Ishikawa (cell line): ENCODE measurements around the gene PHKG2.

Source experiments
- CEBPB ChIP-seq: IDR thresholded peaks from 2 replicates; pipeline ENCODE4 v1.6.1; 2012
- CREB1 ChIP-seq: IDR thresholded peaks from 2 replicates; pipeline ENCODE4 v1.6.1; 2012; ENCODE audit warnings: low read depth
- EGR1 ChIP-seq: IDR thresholded peaks from 2 replicates; pipeline ENCODE4 v1.6.1; 2012
- EP300 ChIP-seq: IDR thresholded peaks from 2 replicates; pipeline ENCODE4 v1.6.1; 2012; ENCODE audit warnings: borderline replicate concordance
- MAX ChIP-seq: IDR thresholded peaks from 2 replicates; pipeline ENCODE4 v1.6.1; 2012
- NFIC ChIP-seq: IDR thresholded peaks from 2 replicates; pipeline ENCODE4 v1.6.1; 2012
- RAD21 ChIP-seq: IDR thresholded peaks from 2 replicates; pipeline ENCODE4 v1.6.1; 2012; ENCODE audit warnings: low read depth
- REST ChIP-seq: IDR thresholded peaks from 2 replicates; pipeline ENCODE4 v1.6.1; 2012; ENCODE audit warnings: low read depth, mild to moderate bottlenecking
- TAF1 ChIP-seq: IDR thresholded peaks from 2 replicates; pipeline ENCODE4 v1.6.1; 2012; ENCODE audit warnings: low read depth, mild to moderate bottlenecking
- TEAD4 ChIP-seq: IDR thresholded peaks from 2 replicates; pipeline ENCODE4 v1.6.1; 2012
- USF1 ChIP-seq: IDR thresholded peaks from 2 replicates; pipeline ENCODE4 v1.6.1; 2012
- YY1 ChIP-seq: IDR thresholded peaks from 2 replicates; pipeline ENCODE4 v1.6.1; 2012; ENCODE audit warnings: low read depth
- ZBTB7A ChIP-seq: IDR thresholded peaks from 2 replicates; pipeline ENCODE4 v1.6.1; 2012; ENCODE audit warnings: low read depth

GRCh38 chr16:30706046-30706445 is 42.2 kb upstream of the PHKG2 start:
- TF ChIP-seq YY1: no peak
- no peak for TF ChIP-seq TAF1
- no peak for TF ChIP-seq RAD21
- TF ChIP-seq EP300: no peak
- TF ChIP-seq CEBPB: no peak
- TF ChIP-seq MAX: no peak
- TF ChIP-seq USF1: no peak
- no peak for TF ChIP-seq CREB1
- TF ChIP-seq EGR1: no peak
- no peak for TF ChIP-seq ZBTB7A
- no peak for TF ChIP-seq TEAD4
- TF ChIP-seq REST: no peak
- no peak for TF ChIP-seq NFIC
